WTC11 (cell line): ENCODE measurements around the gene TNNC2. TPM values are rescaled to one million over a fixed set of nuclear protein-coding genes. Genes with fewer than 3 reads are reported as not detected.

Experiments
- ATAC-seq: fragments of 200-7000 bp; cut with Tn5 transposase; 2 replicates; pipeline ENCODE4 v1.10.0; 2021; ENCODE audit warnings: mild to moderate bottlenecking, moderate library complexity
- CTCF ChIA-PET: fragments of 300-600 bp; sonication (Branson Sonifier 250); formaldehyde crosslinking; loops from one replicate; lab custom pipeline; 2021; ENCODE audit warnings: antibody characterized with exemption; lab: Charles Lee
- POLR2A ChIA-PET: fragments of 350-600 bp; sonication (Branson Sonifier 250); formaldehyde crosslinking; loops from one replicate; lab custom pipeline; 2021; ENCODE audit warnings: antibody characterized with exemption; lab: Charles Lee
- DNase-seq: peaks from one replicate; pipeline ENCODE4 v3.0.0; 2021; ENCODE audit warnings: low spot score
- H3K27ac Mint-ChIP-seq: 2 replicates; pipeline ENCODE4 v1.8.0; 2021; ENCODE audit warnings: mixed read lengths
- H3K27me3 Mint-ChIP-seq: 2 replicates; pipeline ENCODE4 v1.8.0; 2021; ENCODE audit warnings: low read depth, mild to moderate bottlenecking, moderate library complexity, mixed read lengths
- H3K36me3 Mint-ChIP-seq: 2 replicates; pipeline ENCODE4 v1.8.0; 2021; ENCODE audit warnings: mixed read lengths
- H3K4me1 Mint-ChIP-seq: 2 replicates; pipeline ENCODE4 v1.8.0; 2022; ENCODE audit warnings: mixed read lengths
- H3K4me3 Mint-ChIP-seq: 2 replicates; pipeline ENCODE4 v1.8.0; 2021; ENCODE audit warnings: mild to moderate bottlenecking, moderate library complexity, mixed read lengths
- H3K9me3 Mint-ChIP-seq: 2 replicates; pipeline ENCODE4 v1.8.0; 2021; ENCODE audit warnings: mixed read lengths
- AFF4 ChIP-seq: sonication (generic); formaldehyde crosslinking; IDR thresholded peaks from 2 replicates; pipeline ENCODE4 v1.8.1; 2023; ENCODE audit warnings: mild to moderate bottlenecking, missing genetic modification reagents, borderline replicate concordance
- ARID4B ChIP-seq: sonication (generic); formaldehyde crosslinking; IDR thresholded peaks from 2 replicates; pipeline ENCODE4 v1.8.0; 2023; ENCODE audit warnings: missing genetic modification reagents, mild to moderate bottlenecking, borderline replicate concordance
- ATF1 ChIP-seq: sonication (generic); formaldehyde crosslinking; IDR thresholded peaks from 2 replicates; pipeline ENCODE4 v1.8.1; 2023; ENCODE audit warnings: mild to moderate bottlenecking, moderate library complexity, missing genetic modification reagents
- CREM ChIP-seq: sonication (generic); formaldehyde crosslinking; IDR thresholded peaks from 2 replicates; pipeline ENCODE4 v1.8.1; 2022; ENCODE audit warnings: mild to moderate bottlenecking, missing genetic modification reagents, moderate library complexity
- FOXK1 ChIP-seq: sonication (generic); formaldehyde crosslinking; IDR thresholded peaks from 2 replicates; pipeline ENCODE4 v1.8.0; 2022; ENCODE audit warnings: mild to moderate bottlenecking, moderate library complexity, missing genetic modification reagents
- GABPB1 ChIP-seq: sonication (generic); formaldehyde crosslinking; IDR thresholded peaks from 2 replicates; pipeline ENCODE4 v1.8.1; 2023; ENCODE audit warnings: mild to moderate bottlenecking, missing genetic modification reagents
- GRHL2 ChIP-seq: fragments of 250-450 bp; sonication (Bioruptor Pico); IDR thresholded peaks from 2 replicates; pipeline ENCODE4 v1.8.0; 2022; ENCODE audit warnings: mild to moderate bottlenecking, moderate library complexity; ENCODE audit not compliant: insufficient replicate concordance, severe bottlenecking
- HMGA2 ChIP-seq: fragments of 250-450 bp; sonication (Bioruptor Pico); IDR thresholded peaks from 2 replicates; pipeline ENCODE4 v1.4.0; 2021; ENCODE audit warnings: mild to moderate bottlenecking, moderate library complexity
- JAZF1 ChIP-seq: fragments of 250-450 bp; sonication (Bioruptor Pico); IDR thresholded peaks from 2 replicates; pipeline ENCODE4 v1.9.0; 2021; ENCODE audit warnings: moderate library complexity, mild to moderate bottlenecking, inconsistent platforms
- NR3C1 ChIP-seq: sonication (generic); formaldehyde crosslinking; conservative IDR thresholded peaks from 2 replicates; pipeline ENCODE4 v1.8.1; 2023; ENCODE audit warnings: low read depth, mild to moderate bottlenecking, missing genetic modification reagents
- RELA ChIP-seq: sonication (generic); formaldehyde crosslinking; IDR thresholded peaks from 2 replicates; pipeline ENCODE4 v1.8.1; 2022; ENCODE audit warnings: missing genetic modification reagents, mild to moderate bottlenecking, borderline replicate concordance
- SMAD4 ChIP-seq: sonication (generic); formaldehyde crosslinking; IDR thresholded peaks from 2 replicates; pipeline ENCODE4 v1.8.0; 2022; ENCODE audit warnings: mild to moderate bottlenecking, missing genetic modification reagents
- TP53 ChIP-seq: sonication (generic); formaldehyde crosslinking; IDR thresholded peaks from 2 replicates; pipeline ENCODE4 v1.8.1; 2023; ENCODE audit warnings: mild to moderate bottlenecking, missing genetic modification reagents
- ZBTB21 ChIP-seq: sonication (generic); formaldehyde crosslinking; IDR thresholded peaks from 2 replicates; pipeline ENCODE4 v1.8.1; 2023; ENCODE audit warnings: mild to moderate bottlenecking, missing genetic modification reagents, borderline replicate concordance
- ZMAT4 ChIP-seq: fragments of 250-450 bp; sonication (Bioruptor Pico); IDR thresholded peaks from 2 replicates; pipeline ENCODE4 v1.9.0; 2021; ENCODE audit warnings: mild to moderate bottlenecking
- ZNF512 ChIP-seq: sonication (generic); formaldehyde crosslinking; IDR thresholded peaks from 2 replicates; pipeline ENCODE4 v1.8.1; 2022; ENCODE audit warnings: missing genetic modification reagents, borderline replicate concordance
- total RNA-seq: library from RNA; stranded (reverse); gene quantifications from 3 replicates; pipeline ENCODE4 v1.2.3, GENCODE V29; 2021
- TF ChIP-seq, protein P1 (sequence below): fragments of 250-450 bp; sonication (Bioruptor Pico); IDR thresholded peaks from 2 replicates; pipeline ENCODE4 v1.9.0; 2021; ENCODE audit warnings: mild to moderate bottlenecking
- TF ChIP-seq, protein P2 (sequence below): fragments of 200-600 bp; IDR thresholded peaks from 2 replicates; pipeline ENCODE4 v1.8.0; 2022; ENCODE audit warnings: antibody characterized with exemption
- TF ChIP-seq, protein P3 (sequence below): sonication (generic); formaldehyde crosslinking; IDR thresholded peaks from 2 replicates; pipeline ENCODE4 v1.8.1; 2023; ENCODE audit warnings: mild to moderate bottlenecking, missing genetic modification reagents

The TNNC2 gene
- total RNA-seq, 1 experiment from 2014 or later, result 3.0 TPM

DNA sequence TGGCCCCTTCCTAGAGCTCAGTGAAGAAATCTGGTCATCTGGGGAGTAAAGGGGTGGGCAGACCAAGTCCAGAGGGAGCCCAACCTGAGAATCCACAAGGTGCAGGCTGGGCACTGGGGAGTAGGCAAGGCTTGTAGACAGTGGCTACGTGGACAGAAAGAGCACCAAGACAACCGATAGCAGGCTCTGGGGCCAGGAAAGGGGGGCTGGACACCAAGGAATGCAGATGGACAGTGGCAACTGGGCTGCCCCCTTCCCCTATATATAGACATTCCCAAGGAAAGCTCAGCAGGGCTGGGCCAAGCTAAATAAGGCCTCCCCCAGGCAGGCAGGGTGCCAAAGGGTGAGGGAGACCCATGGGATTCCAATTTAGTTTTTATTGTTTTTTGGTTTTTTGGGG is 1.5 kb upstream of the TNNC2 start (continued):
- TF ChIP-seq ZNF512 (CRISPR knock-in tag) (no peak), AFF4 (CRISPR knock-in tag) (no peak), TP53 (CRISPR knock-in tag) (no peak), GRHL2 (CRISPR knock-in tag) (no peak), HMGA2 (CRISPR knock-in tag) (no peak), FOXK1 (no peak), ZMAT4 (CRISPR knock-in tag) (no peak), CREM (no peak), ATF1 (CRISPR knock-in tag) (no peak), RELA (CRISPR knock-in tag) (no peak)
- TF ChIP-seq, protein P1, sequence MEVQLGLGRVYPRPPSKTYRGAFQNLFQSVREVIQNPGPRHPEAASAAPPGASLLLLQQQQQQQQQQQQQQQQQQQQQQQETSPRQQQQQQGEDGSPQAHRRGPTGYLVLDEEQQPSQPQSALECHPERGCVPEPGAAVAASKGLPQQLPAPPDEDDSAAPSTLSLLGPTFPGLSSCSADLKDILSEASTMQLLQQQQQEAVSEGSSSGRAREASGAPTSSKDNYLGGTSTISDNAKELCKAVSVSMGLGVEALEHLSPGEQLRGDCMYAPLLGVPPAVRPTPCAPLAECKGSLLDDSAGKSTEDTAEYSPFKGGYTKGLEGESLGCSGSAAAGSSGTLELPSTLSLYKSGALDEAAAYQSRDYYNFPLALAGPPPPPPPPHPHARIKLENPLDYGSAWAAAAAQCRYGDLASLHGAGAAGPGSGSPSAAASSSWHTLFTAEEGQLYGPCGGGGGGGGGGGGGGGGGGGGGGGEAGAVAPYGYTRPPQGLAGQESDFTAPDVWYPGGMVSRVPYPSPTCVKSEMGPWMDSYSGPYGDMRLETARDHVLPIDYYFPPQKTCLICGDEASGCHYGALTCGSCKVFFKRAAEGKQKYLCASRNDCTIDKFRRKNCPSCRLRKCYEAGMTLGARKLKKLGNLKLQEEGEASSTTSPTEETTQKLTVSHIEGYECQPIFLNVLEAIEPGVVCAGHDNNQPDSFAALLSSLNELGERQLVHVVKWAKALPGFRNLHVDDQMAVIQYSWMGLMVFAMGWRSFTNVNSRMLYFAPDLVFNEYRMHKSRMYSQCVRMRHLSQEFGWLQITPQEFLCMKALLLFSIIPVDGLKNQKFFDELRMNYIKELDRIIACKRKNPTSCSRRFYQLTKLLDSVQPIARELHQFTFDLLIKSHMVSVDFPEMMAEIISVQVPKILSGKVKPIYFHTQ (CRISPR knock-in tag), result no peak
- TF ChIP-seq, protein P2, sequence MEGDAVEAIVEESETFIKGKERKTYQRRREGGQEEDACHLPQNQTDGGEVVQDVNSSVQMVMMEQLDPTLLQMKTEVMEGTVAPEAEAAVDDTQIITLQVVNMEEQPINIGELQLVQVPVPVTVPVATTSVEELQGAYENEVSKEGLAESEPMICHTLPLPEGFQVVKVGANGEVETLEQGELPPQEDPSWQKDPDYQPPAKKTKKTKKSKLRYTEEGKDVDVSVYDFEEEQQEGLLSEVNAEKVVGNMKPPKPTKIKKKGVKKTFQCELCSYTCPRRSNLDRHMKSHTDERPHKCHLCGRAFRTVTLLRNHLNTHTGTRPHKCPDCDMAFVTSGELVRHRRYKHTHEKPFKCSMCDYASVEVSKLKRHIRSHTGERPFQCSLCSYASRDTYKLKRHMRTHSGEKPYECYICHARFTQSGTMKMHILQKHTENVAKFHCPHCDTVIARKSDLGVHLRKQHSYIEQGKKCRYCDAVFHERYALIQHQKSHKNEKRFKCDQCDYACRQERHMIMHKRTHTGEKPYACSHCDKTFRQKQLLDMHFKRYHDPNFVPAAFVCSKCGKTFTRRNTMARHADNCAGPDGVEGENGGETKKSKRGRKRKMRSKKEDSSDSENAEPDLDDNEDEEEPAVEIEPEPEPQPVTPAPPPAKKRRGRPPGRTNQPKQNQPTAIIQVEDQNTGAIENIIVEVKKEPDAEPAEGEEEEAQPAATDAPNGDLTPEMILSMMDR, result no peak

- CTCF ChIA-PET, result no interaction called here
- H3K4me3 Mint-ChIP-seq, result no peak overlapping the region
- no peak for ATAC-seq
- no peaks in the 10 kb centered on the region for H3K36me3 Mint-ChIP-seq
- no peak for DNase-seq
- POLR2A ChIA-PET, result no interaction called here
- peaks cover 25% of the 10 kb centered on the region for H3K4me1 Mint-ChIP-seq
- H3K27ac Mint-ChIP-seq, result no peak overlapping the region
- H3K9me3 Mint-ChIP-seq, result no peaks in the 10 kb centered on the region
- H3K27me3 Mint-ChIP-seq, result peaks cover 20% of the 10 kb centered on the region
- no peak for TF ChIP-seq ZMAT4 (CRISPR knock-in tag)
- TF ChIP-seq NR3C1 (CRISPR knock-in tag), result no peak
- no peak for TF ChIP-seq SMAD4 (CRISPR knock-in tag)
- no peak for TF ChIP-seq JAZF1 (CRISPR knock-in tag)
- TF ChIP-seq ARID4B, result no peak
- TF ChIP-seq HMGA2 (CRISPR knock-in tag), result no peak
- TF ChIP-seq, protein P3, sequence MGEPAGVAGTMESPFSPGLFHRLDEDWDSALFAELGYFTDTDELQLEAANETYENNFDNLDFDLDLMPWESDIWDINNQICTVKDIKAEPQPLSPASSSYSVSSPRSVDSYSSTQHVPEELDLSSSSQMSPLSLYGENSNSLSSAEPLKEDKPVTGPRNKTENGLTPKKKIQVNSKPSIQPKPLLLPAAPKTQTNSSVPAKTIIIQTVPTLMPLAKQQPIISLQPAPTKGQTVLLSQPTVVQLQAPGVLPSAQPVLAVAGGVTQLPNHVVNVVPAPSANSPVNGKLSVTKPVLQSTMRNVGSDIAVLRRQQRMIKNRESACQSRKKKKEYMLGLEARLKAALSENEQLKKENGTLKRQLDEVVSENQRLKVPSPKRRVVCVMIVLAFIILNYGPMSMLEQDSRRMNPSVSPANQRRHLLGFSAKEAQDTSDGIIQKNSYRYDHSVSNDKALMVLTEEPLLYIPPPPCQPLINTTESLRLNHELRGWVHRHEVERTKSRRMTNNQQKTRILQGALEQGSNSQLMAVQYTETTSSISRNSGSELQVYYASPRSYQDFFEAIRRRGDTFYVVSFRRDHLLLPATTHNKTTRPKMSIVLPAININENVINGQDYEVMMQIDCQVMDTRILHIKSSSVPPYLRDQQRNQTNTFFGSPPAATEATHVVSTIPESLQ, result no peak
- TF ChIP-seq GABPB1 (CRISPR knock-in tag), result no peak
- TF ChIP-seq ZBTB21 (CRISPR knock-in tag), result no peak
Measured at GRCh38 chr20:45827712-45828111, 600 bp upstream of the TNNC2 start.
